ENCODE measurements around the gene PCTP.

The PCTP gene

GRCh38 chr17:55727920-55728319, 22.9 kb upstream of the PCTP start:
- no peak for DNase-seq (ENCODE audit: low read depth)

- DNase-seq (ENCODE audit: low read depth) = no peak
Observed at GRCh38 chr17:55728361-55728760, 22.5 kb upstream of the PCTP start.

- DNase-seq (ENCODE audit: low read depth) = no peak
Observed at GRCh38 chr17:55728833-55729232, 22.0 kb upstream of the PCTP start.

- DNase-seq (ENCODE audit: low read depth) = no peak
Observed at GRCh38 chr17:55729484-55729883, 21.4 kb upstream of the PCTP start.

- DNase-seq (ENCODE audit: low read depth) = peak; percentile 51
Observed at GRCh38 chr17:55730380-55730779, 20.5 kb upstream of the PCTP start.

- DNase-seq (ENCODE audit: low read depth) = peak; percentile 75
Observed at GRCh38 chr17:55730808-55731207, 20.0 kb upstream of the PCTP start.

- peak; percentile 80 for DNase-seq (ENCODE audit: low read depth)
Observed at GRCh38 chr17:55731586-55732250, 19.1 kb upstream of the PCTP start.

- no peak for DNase-seq (ENCODE audit: low read depth)
Observed at GRCh38 chr17:55734128-55734781, 16.6 kb upstream of the PCTP start.

GRCh38 chr17:55735731-55736405, 15.0 kb upstream of the PCTP start:
- peak; percentile 70 for DNase-seq (ENCODE audit: low read depth)

GRCh38 chr17:55737976-55738501, 12.8 kb upstream of the PCTP start:
- no peak for DNase-seq (ENCODE audit: low read depth)

GRCh38 chr17:55740511-55741355, 10.1 kb upstream of the PCTP start:
- no peak for DNase-seq (ENCODE audit: low read depth)

GRCh38 chr17:55741356-55741700, 9.5 kb upstream of the PCTP start:
- no peak for DNase-seq (ENCODE audit: low read depth)

GRCh38 chr17:55742272-55743102, 8.4 kb upstream of the PCTP start:
- no peak for DNase-seq (ENCODE audit: low read depth)

- no peak for DNase-seq (ENCODE audit: low read depth)
Observed at GRCh38 chr17:55743103-55743679, 7.7 kb upstream of the PCTP start.

GRCh38 chr17:55745258-55745657, 5.6 kb upstream of the PCTP start:
- no peak for DNase-seq (ENCODE audit: low read depth)

GRCh38 chr17:55746466-55746865, 4.4 kb upstream of the PCTP start:
- DNase-seq (ENCODE audit: low read depth) = no peak

GRCh38 chr17:55747209-55747608, 3.6 kb upstream of the PCTP start:
- DNase-seq (ENCODE audit: low read depth) = no peak

- no peak for DNase-seq (ENCODE audit: low read depth)
Observed at GRCh38 chr17:55748841-55749240, 2.0 kb upstream of the PCTP start.

GRCh38 chr17:55749985-55750384, 866 bp upstream of the PCTP start:
- DNase-seq (ENCODE audit: low read depth) = no peak

GRCh38 chr17:55751720-55752250, 934 bp downstream of the PCTP start:
- no peak for DNase-seq (ENCODE audit: low read depth)

- no peak for DNase-seq (ENCODE audit: low read depth)
Observed at GRCh38 chr17:55756689-55757088, 5.8 kb downstream of the PCTP start.
